ENCODE data around the gene LIMA1. TPM values are rescaled to one million over a fixed set of nuclear protein-coding genes. Genes with fewer than 3 reads are reported as not detected.
"Not testable (repeated sequence)": the region's sequence is repeated elsewhere in the genome, so short reads cannot be mapped to it uniquely, and the experiment has no call there.

LIMA1 gene
- total RNA-seq, 2 donors from 2014 or later = 20.7 to 28.3 TPM

GRCh38 chr12:50309950-50310349 lies 26.6 kb upstream of the LIMA1 start:
- Histone ChIP-seq H3K9me3 (no peaks in the 10 kb centered on the region), H3K4me3 (no peak overlapping the region), H3K27me3 (no peaks in the 10 kb centered on the region), H3K36me3 (no peaks in the 10 kb centered on the region), H3K4me1 (no peaks in the 10 kb centered on the region), H3K27ac (no peak overlapping the region)
- no peak for DNase-seq (ENCODE audit: low spot score)
- TF ChIP-seq CTCF (IDR thresholded peaks at IDR 0.05) = no peak

GRCh38 chr12:50302686-50303085 lies 19.4 kb upstream of the LIMA1 start:
- TF ChIP-seq CTCF (IDR thresholded peaks at IDR 0.05) = no peak
- Histone ChIP-seq H3K9me3 (no peaks in the 10 kb centered on the region), H3K4me3 (no peak overlapping the region), H3K36me3 (no peaks in the 10 kb centered on the region), H3K27me3 (no peaks in the 10 kb centered on the region), H3K27ac (no peak overlapping the region), H3K4me1 (no peaks in the 10 kb centered on the region)
- no peak for DNase-seq (ENCODE audit: low spot score)

- H3K4me3 ChIP-seq = no peak overlapping the region
- no peak overlapping the region for H3K27ac ChIP-seq
- H3K36me3 ChIP-seq = no peaks in the 10 kb centered on the region
- H3K9me3 ChIP-seq = no peaks in the 10 kb centered on the region
- no peaks in the 10 kb centered on the region for H3K4me1 ChIP-seq
- DNase-seq (ENCODE audit: low spot score) = no peak
- no peak for TF ChIP-seq CTCF (IDR thresholded peaks at IDR 0.05)
- no peaks in the 10 kb centered on the region for H3K27me3 ChIP-seq
Measured at GRCh38 chr12:50297996-50298395, 14.7 kb upstream of the LIMA1 start.

- Histone ChIP-seq H3K9me3 (no peaks in the 10 kb centered on the region), H3K36me3 (no peaks in the 10 kb centered on the region), H3K27ac (no peak overlapping the region), H3K4me1 (no peaks in the 10 kb centered on the region), H3K4me3 (no peak overlapping the region), H3K27me3 (no peaks in the 10 kb centered on the region)
- DNase-seq (ENCODE audit: low spot score) = no peak
- TF ChIP-seq CTCF (IDR thresholded peaks at IDR 0.05) = no peak
Measured at GRCh38 chr12:50297027-50297426, 13.7 kb upstream of the LIMA1 start.

GRCh38 chr12:50296554-50296953 lies 13.2 kb upstream of the LIMA1 start:
- H3K4me1 ChIP-seq = no peaks in the 10 kb centered on the region
- no peak overlapping the region for H3K27ac ChIP-seq
- H3K27me3 ChIP-seq = no peaks in the 10 kb centered on the region
- no peaks in the 10 kb centered on the region for H3K36me3 ChIP-seq
- H3K4me3 ChIP-seq = no peak overlapping the region
- TF ChIP-seq CTCF (IDR thresholded peaks at IDR 0.05) = no peak
- peaks cover 0 to 2% of the 10 kb centered on the region in 2 donors for H3K9me3 ChIP-seq
- DNase-seq (ENCODE audit: low spot score) = no peak

GRCh38 chr12:50291377-50291776 lies 8.1 kb upstream of the LIMA1 start:
- Histone ChIP-seq H3K4me3 (no peak overlapping the region), H3K27ac (no peak overlapping the region), H3K36me3 (no peaks in the 10 kb centered on the region), H3K27me3 (no peaks in the 10 kb centered on the region), H3K9me3 (peaks cover 0 to 3% of the 10 kb centered on the region in 2 donors), H3K4me1 (no peaks in the 10 kb centered on the region)
- no peak for DNase-seq (ENCODE audit: low spot score)
- no peak for TF ChIP-seq CTCF (IDR thresholded peaks at IDR 0.05)

GRCh38 chr12:50290692-50291091 lies 7.4 kb upstream of the LIMA1 start:
- H3K36me3 ChIP-seq; H3K9me3 ChIP-seq; H3K27ac ChIP-seq; DNase-seq (ENCODE audit: low spot score); H3K27me3 ChIP-seq; H3K4me3 ChIP-seq; H3K4me1 ChIP-seq: not testable (repeated sequence)
